GM12878 (cell line): ENCODE data around the gene SAP130.

Experiments
- HCFC1 ChIP-seq: fragments of 150-350 bp; IDR thresholded peaks from 2 replicates; pipeline ENCODE4 v1.6.1; 2014; ENCODE audit warnings: low read length
- MLLT1 ChIP-seq: fragments of 450-650 bp; IDR thresholded peaks from 2 replicates; pipeline ENCODE4 v1.6.1; 2016; ENCODE audit warnings: mild to moderate bottlenecking
- TAF1 ChIP-seq: IDR thresholded peaks from 2 replicates; pipeline ENCODE4 v1.6.1; 2011; ENCODE audit warnings: mild to moderate bottlenecking, low read depth, low read length, borderline replicate concordance
- TARDBP ChIP-seq: IDR thresholded peaks from 2 replicates; pipeline ENCODE4 v1.6.1; 2016; ENCODE audit warnings: borderline replicate concordance
- TF ChIP-seq, protein P1 (sequence below): fragments of 450-650 bp; IDR thresholded peaks from 2 replicates; pipeline ENCODE4 v1.6.1; 2016; ENCODE audit warnings: mild to moderate bottlenecking, moderate library complexity, borderline replicate concordance
- TF ChIP-seq, protein P2 (sequence below): fragments of 450-650 bp; IDR thresholded peaks from 2 replicates; pipeline ENCODE4 v1.6.1; 2017; ENCODE audit warnings: mild to moderate bottlenecking
- TF ChIP-seq, protein P3 (sequence below), 3 experiments: IDR thresholded peaks in 2 of 3; conservative IDR thresholded peaks in 1 of 3; 2 replicates each; pipeline ENCODE4 v1.5.1; 2011; ENCODE audit warnings: low read depth in 3 of 3, low read length in 3 of 3, mild to moderate bottlenecking in 3 of 3, control low read depth in 2 of 3, moderate library complexity in 2 of 3, inconsistent platforms in 1 of 3, mixed read lengths in 1 of 3; ENCODE audit not compliant: control insufficient read depth in 2 of 3, insufficient read depth in 1 of 3; ENCODE audit errors: extremely low read depth in 1 of 3

- TF ChIP-seq, protein P1, sequence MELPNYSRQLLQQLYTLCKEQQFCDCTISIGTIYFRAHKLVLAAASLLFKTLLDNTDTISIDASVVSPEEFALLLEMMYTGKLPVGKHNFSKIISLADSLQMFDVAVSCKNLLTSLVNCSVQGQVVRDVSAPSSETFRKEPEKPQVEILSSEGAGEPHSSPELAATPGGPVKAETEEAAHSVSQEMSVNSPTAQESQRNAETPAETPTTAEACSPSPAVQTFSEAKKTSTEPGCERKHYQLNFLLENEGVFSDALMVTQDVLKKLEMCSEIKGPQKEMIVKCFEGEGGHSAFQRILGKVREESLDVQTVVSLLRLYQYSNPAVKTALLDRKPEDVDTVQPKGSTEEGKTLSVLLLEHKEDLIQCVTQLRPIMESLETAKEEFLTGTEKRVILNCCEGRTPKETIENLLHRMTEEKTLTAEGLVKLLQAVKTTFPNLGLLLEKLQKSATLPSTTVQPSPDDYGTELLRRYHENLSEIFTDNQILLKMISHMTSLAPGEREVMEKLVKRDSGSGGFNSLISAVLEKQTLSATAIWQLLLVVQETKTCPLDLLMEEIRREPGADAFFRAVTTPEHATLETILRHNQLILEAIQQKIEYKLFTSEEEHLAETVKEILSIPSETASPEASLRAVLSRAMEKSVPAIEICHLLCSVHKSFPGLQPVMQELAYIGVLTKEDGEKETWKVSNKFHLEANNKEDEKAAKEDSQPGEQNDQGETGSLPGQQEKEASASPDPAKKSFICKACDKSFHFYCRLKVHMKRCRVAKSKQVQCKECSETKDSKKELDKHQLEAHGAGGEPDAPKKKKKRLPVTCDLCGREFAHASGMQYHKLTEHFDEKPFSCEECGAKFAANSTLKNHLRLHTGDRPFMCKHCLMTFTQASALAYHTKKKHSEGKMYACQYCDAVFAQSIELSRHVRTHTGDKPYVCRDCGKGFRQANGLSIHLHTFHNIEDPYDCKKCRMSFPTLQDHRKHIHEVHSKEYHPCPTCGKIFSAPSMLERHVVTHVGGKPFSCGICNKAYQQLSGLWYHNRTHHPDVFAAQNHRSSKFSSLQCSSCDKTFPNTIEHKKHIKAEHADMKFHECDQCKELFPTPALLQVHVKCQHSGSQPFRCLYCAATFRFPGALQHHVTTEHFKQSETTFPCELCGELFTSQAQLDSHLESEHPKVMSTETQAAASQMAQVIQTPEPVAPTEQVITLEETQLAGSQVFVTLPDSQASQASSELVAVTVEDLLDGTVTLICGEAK: no peak
- TF ChIP-seq TAF1 (no peak), HCFC1 (no peak), MLLT1 (no peak), TARDBP (no peak)
- TF ChIP-seq, protein P2, sequence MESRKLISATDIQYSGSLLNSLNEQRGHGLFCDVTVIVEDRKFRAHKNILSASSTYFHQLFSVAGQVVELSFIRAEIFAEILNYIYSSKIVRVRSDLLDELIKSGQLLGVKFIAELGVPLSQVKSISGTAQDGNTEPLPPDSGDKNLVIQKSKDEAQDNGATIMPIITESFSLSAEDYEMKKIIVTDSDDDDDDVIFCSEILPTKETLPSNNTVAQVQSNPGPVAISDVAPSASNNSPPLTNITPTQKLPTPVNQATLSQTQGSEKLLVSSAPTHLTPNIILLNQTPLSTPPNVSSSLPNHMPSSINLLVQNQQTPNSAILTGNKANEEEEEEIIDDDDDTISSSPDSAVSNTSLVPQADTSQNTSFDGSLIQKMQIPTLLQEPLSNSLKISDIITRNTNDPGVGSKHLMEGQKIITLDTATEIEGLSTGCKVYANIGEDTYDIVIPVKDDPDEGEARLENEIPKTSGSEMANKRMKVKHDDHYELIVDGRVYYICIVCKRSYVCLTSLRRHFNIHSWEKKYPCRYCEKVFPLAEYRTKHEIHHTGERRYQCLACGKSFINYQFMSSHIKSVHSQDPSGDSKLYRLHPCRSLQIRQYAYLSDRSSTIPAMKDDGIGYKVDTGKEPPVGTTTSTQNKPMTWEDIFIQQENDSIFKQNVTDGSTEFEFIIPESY: no peak
- TF ChIP-seq, protein P3, sequence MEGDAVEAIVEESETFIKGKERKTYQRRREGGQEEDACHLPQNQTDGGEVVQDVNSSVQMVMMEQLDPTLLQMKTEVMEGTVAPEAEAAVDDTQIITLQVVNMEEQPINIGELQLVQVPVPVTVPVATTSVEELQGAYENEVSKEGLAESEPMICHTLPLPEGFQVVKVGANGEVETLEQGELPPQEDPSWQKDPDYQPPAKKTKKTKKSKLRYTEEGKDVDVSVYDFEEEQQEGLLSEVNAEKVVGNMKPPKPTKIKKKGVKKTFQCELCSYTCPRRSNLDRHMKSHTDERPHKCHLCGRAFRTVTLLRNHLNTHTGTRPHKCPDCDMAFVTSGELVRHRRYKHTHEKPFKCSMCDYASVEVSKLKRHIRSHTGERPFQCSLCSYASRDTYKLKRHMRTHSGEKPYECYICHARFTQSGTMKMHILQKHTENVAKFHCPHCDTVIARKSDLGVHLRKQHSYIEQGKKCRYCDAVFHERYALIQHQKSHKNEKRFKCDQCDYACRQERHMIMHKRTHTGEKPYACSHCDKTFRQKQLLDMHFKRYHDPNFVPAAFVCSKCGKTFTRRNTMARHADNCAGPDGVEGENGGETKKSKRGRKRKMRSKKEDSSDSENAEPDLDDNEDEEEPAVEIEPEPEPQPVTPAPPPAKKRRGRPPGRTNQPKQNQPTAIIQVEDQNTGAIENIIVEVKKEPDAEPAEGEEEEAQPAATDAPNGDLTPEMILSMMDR (IDR thresholded peaks at IDR 0.05 in 2 of 3, conservative IDR thresholded peaks at IDR 0.05 in 1 of 3; ENCODE audit: control insufficient read depth in 2 of 3, extremely low read depth in 1 of 3, insufficient read depth in 1 of 3, low read depth in 3 of 3, low read length in 3 of 3): no peak
These were observed 130.2 kb downstream of the SAP130 start for GRCh38 chr2:127897531-127898211.
